HepG2 (cell line): Measurements from ENCODE around the gene CXorf65. TPM values are rescaled to one million over a fixed set of nuclear protein-coding genes. Genes with fewer than 3 reads are reported as not detected.

Experiments used
- CBX1 ChIP-seq: IDR thresholded peaks from one replicate; pipeline ENCODE4 v1.6.1; 2016; ENCODE audit warnings: antibody characterized with exemption, low read depth
- FOXC1 ChIP-seq: sonication (generic); formaldehyde crosslinking; IDR thresholded peaks from 2 replicates; pipeline ENCODE4 v1.8.0; 2022; ENCODE audit warnings: mild to moderate bottlenecking, missing genetic modification reagents, borderline replicate concordance
- FOXJ3 ChIP-seq: sonication (generic); formaldehyde crosslinking; IDR thresholded peaks from 2 replicates; pipeline ENCODE4 v1.4.0; 2020; ENCODE audit warnings: missing genetic modification reagents, mild to moderate bottlenecking, borderline replicate concordance
- GATAD1 ChIP-seq: IDR thresholded peaks from 2 replicates; pipeline ENCODE4 v1.6.1; 2016; ENCODE audit warnings: missing genetic modification reagents, missing compliant biosample characterization
- IKZF5 ChIP-seq: IDR thresholded peaks from 2 replicates; pipeline ENCODE4 v1.6.1; 2018; ENCODE audit warnings: missing genetic modification reagents, mild to moderate bottlenecking, missing compliant biosample characterization
- NCOA1 ChIP-seq: sonication (generic); formaldehyde crosslinking; IDR thresholded peaks from 2 replicates; pipeline ENCODE4 v1.9.0; 2021; ENCODE audit warnings: missing genetic modification reagents
- NR1H2 ChIP-seq: sonication (generic); formaldehyde crosslinking; IDR thresholded peaks from 2 replicates; pipeline ENCODE4 v1.8.1; 2022; ENCODE audit warnings: low read depth, missing genetic modification reagents, borderline replicate concordance
- PAF1 ChIP-seq: IDR thresholded peaks from 2 replicates; pipeline ENCODE4 v1.6.1; 2016; ENCODE audit warnings: missing genetic modification reagents, missing compliant biosample characterization
- PHF8 ChIP-seq: sonication (generic); formaldehyde crosslinking; IDR thresholded peaks from 2 replicates; pipeline ENCODE4 v1.5.0; 2020; ENCODE audit warnings: missing genetic modification reagents
- PRDM10 ChIP-seq: sonication (generic); formaldehyde crosslinking; IDR thresholded peaks from 2 replicates; pipeline ENCODE4 v1.4.0; 2020; ENCODE audit warnings: low read depth, missing genetic modification reagents
- RFXANK ChIP-seq: IDR thresholded peaks from 2 replicates; pipeline ENCODE4 v1.6.1; 2016
- SAP130 ChIP-seq: IDR thresholded peaks from 2 replicates; pipeline ENCODE4 v1.6.1; 2016; ENCODE audit warnings: low read depth
- SMYD3 ChIP-seq: sonication (generic); formaldehyde crosslinking; IDR thresholded peaks from 2 replicates; pipeline ENCODE4 v1.8.1; 2023; ENCODE audit warnings: mild to moderate bottlenecking, missing genetic modification reagents
- THAP9 ChIP-seq: sonication (generic); formaldehyde crosslinking; IDR thresholded peaks from 2 replicates; pipeline ENCODE4; 2020; ENCODE audit warnings: missing genetic modification reagents, mild to moderate bottlenecking, borderline replicate concordance
- ZNF180 ChIP-seq: sonication (generic); formaldehyde crosslinking; IDR thresholded peaks from 2 replicates; pipeline ENCODE4 v1.4.0; 2020; ENCODE audit warnings: low read depth, missing genetic modification reagents, borderline replicate concordance
- ZNF337 ChIP-seq: sonication (generic); formaldehyde crosslinking; IDR thresholded peaks from 2 replicates; pipeline ENCODE4 v1.5.1; 2020; ENCODE audit warnings: missing genetic modification reagents, low read depth, mild to moderate bottlenecking, borderline replicate concordance
- ZNF33A ChIP-seq: sonication (generic); formaldehyde crosslinking; IDR thresholded peaks from 2 replicates; pipeline ENCODE4 v1.5.1; 2020; ENCODE audit warnings: missing genetic modification reagents, mild to moderate bottlenecking, moderate library complexity, borderline replicate concordance
- ZNF496 ChIP-seq: sonication (generic); formaldehyde crosslinking; IDR thresholded peaks from 2 replicates; pipeline ENCODE4 v1.8.1; 2023; ENCODE audit warnings: mild to moderate bottlenecking, moderate library complexity, missing genetic modification reagents; ENCODE audit not compliant: insufficient replicate concordance
- ZNF670 ChIP-seq: sonication (generic); formaldehyde crosslinking; IDR thresholded peaks from 2 replicates; pipeline ENCODE4 v1.8.0; 2022; ENCODE audit warnings: mild to moderate bottlenecking, missing genetic modification reagents, borderline replicate concordance
- ZNF780A ChIP-seq: sonication (generic); formaldehyde crosslinking; IDR thresholded peaks from 2 replicates; pipeline ENCODE4 v1.8.0; 2022; ENCODE audit warnings: mild to moderate bottlenecking, missing genetic modification reagents, moderate library complexity
- polyA plus RNA-seq, 8 experiments: library from polyadenylated mRNA; depleted of rRNA in 3 of 8; stranded (reverse) in 7 of 8; unstranded in 1 of 8; fragments of >200 nt; fragmentation: Illumina TruSeq in 4 of 8; extraction: Trizol in 4 of 8; gene quantifications; 2 replicates each; pipeline versions ENCODE4 v1.2.1 to v1.2.3, GENCODE V29; 2011 to 2016; ENCODE audit warnings: low read depth in 4 of 8, missing spikeins in 1 of 8, mixed read lengths in 1 of 8; ENCODE audit not compliant: insufficient read depth in 1 of 8
- total RNA-seq, 5 experiments: library from RNA; depleted of rRNA; stranded (reverse); fragments of >200 nt; fragmentation: Illumina TruSeq; extraction: Trizol; gene quantifications; 2 replicates each; pipeline ENCODE4 v1.2.3, GENCODE V29; 2016; ENCODE audit warnings: low read depth in 1 of 5

Gene CXorf65
- total and polyA plus RNA-seq, 2 of the 13 experiments (the other 11 are each of a cell fraction or from before 2014, with no cell fraction given) = not detected

GRCh38 chrX:71068044-71068918 is 38.3 kb downstream of the CXorf65 start, which contains the start of gene SNX12 (continued):
- TF ChIP-seq ZNF496 (CRISPR knock-in tag) (no peak), ZNF780A (CRISPR knock-in tag) (no peak), SAP130 (CRISPR knock-in tag) (peak; percentile 67), ZNF670 (CRISPR knock-in tag) (no peak), ZNF180 (CRISPR knock-in tag) (no peak), ZNF337 (CRISPR knock-in tag) (0 out of 2 replicates have a peak, but pooled peaks have one; percentile 23), GATAD1 (CRISPR knock-in tag) (peak; percentile 87), SMYD3 (CRISPR knock-in tag) (no peak), PHF8 (CRISPR knock-in tag) (peak; percentile 75), THAP9 (peak; percentile 53; the same call in 1 of the 2 replicates), NCOA1 (CRISPR knock-in tag) (0 out of 2 replicates have a peak, but pooled peaks have one; percentile 56), CBX1 (peak; percentile 47), FOXC1 (CRISPR knock-in tag) (no peak), RFXANK (CRISPR knock-in tag) (no peak), IKZF5 (CRISPR knock-in tag) (peak; percentile 50; the same call in 1 of the 2 replicates), ZNF33A (CRISPR knock-in tag) (no peak), FOXJ3 (CRISPR knock-in tag) (0 out of 2 replicates have a peak, but pooled peaks have one; percentile 17), NR1H2 (no peak), PAF1 (CRISPR knock-in tag) (no peak), PRDM10 (CRISPR knock-in tag) (no peak)
